T-helper 22 cell (primary cell): ENCODE results near the gene FMNL3.
A peak's percentile ranks its signal among the peaks of the same experiment; 100 is the strongest.

Source experiments
- DNase-seq: peaks from one replicate; pipeline ENCODE4 v3.0.0-alpha.2; 2020; ENCODE audit warnings: low read depth

FMNL3 gene

DNA sequence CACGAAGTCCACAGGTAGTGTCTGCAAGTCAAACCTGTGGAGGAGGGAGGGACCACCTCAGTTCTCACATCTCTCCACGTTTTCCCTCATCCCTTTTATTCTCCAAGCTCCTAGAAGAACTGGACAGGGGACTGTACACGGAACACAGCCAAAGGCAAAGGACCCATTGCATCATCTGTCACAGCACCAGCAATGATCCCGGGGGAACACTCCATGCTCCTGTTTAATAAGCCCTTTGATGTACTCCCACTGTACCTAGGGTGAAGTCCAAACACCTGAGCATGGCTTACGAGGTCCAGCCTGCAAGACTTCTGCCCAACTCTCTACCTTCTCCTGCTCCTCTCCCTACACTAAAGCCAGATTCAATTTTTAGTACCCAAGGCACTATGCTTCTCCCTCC is 57.3 kb downstream of the FMNL3 start:
- DNase-seq, result no peak

DNA sequence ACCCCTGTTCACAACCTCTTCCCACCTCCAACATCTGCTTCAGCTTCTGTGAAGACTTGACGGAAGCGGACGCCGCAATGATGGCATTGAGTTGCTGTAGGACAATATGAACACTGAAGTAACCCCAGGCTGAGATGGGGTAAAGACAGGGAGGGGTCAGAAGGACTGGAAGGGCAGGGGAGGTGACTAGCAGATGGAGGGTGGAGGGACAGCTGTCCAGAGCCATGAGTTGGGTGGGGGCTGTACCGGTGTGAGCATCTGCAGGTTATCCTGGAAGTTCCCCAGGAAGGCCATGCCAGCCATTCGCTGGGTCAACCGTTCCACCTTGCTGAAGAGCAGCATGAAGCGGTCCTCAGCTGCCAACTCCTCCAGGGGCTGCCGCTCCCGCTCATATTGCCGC is 57.8 kb downstream of the FMNL3 start:
- no peak for DNase-seq

DNA sequence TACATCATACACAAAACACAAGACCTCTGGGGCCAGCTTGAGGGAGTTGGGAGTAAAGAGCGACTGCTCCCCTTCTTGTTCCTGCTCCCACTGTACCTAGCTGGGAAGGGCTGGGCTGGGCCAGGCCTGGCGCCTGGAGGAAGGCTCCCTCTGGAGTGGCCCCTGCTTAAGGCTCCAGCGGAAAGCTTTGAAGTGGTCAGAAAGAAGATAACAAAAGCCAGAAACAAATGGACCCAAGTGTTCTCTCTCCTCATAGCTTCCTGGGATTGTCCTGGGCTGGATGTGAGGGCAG is 58.5 kb downstream of the FMNL3 start:
- DNase-seq, result no peak

DNA sequence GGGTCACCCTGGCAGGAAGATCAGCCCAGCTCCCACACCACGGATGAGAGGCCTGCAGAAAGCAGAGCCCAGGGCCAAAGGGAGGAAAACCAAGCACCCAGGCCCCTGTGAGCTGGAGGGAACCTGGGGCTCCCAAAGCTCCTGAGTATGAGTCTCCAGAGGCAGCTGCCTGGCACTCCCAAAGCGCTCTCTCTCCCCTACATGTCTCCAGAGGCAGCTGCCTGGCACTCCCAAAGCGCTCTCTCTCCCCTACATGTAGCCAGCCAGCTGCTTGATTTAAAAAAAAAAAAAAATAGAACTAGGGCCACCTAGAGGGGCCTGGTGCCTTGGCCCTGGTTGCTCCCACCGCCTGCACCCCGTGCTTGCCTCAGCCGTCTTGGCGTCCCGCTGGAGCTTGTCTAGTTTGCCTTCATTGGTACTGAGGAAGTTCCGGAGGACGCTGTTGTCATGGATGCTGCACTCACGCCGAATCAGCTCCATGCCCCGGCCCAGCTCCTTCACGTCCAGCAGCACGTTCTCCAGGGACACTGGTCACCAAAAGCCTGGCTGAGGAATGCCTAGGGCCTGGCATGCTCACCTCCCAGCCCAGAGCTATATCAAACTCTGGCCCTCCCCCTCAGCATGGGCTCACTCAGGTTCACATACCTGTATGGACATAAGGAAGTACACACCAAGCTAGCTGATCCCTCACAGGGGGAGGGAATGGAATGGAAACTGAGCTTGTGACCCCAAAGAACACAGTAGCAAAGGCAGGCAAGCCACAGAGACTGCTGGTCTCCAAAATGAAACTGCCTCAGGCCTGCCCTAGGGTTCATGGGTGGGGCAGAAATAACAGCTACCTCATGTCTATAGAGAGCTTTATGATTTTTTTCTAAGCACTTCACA is 59.1 kb downstream of the FMNL3 start:
- no peak for DNase-seq

DNA sequence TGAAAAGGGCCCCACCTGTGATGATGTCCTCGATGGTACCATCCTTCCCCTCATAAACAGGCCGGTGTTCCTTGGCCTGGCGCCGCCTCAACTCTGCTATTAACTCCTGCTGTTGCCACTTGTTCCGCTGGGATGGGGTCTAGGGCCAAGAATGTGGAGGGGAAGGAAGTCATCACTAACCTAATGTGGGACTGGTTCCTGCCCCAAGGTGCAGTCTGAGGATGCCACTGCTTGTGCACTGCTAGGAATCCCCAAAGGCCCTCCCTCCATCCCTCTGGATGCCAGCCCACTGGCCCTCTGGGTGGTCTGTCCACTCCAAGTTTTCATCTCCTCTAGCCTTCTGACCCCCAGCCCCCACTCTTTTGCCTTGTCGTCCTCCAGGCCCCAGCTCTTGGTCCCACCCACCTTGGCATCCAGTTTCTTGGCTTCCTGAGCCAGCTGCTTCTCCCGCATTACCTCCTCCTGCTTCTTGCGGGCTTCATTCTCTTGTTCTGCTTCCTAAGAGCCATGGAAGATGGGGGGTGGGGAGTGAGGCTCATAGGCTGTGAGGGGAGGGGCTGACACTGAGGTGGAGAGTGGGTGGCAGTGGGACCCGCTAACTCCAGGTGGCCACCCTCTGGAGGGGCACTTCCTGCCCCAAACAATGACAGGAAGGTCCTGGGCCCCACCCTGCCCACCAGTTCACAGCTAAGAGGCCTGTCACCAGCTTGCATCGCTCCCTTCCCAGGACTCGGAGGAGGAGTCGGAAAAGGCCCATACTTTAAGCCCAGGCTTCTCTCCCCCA is 60.1 kb downstream of the FMNL3 start:
- DNase-seq, result no peak

DNA sequence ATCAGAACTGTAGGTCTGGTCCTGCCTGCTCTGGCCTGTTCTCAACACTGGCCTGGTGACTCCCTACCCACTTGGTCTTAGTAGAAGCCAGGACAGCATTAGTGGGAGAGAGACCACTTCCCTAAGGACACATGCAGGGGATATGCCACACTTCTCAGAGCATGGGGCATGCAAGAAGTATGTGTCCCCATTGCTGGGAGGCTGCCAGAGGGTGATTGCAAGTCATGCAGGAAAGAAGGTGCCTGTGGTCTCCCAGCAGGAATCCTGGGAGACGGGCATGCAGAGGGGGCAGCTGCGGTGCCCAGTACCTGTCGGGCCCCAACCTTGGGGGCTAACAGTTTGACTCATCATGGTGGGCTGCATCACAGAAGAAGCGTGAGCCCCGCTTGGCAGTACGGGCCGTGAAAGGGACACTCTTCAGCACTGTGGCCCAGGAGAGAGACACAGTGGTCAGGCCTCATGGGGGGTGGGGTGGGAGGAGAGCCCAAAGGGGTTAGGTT is 60.8 kb downstream of the FMNL3 start:
- DNase-seq, result no peak

DNA sequence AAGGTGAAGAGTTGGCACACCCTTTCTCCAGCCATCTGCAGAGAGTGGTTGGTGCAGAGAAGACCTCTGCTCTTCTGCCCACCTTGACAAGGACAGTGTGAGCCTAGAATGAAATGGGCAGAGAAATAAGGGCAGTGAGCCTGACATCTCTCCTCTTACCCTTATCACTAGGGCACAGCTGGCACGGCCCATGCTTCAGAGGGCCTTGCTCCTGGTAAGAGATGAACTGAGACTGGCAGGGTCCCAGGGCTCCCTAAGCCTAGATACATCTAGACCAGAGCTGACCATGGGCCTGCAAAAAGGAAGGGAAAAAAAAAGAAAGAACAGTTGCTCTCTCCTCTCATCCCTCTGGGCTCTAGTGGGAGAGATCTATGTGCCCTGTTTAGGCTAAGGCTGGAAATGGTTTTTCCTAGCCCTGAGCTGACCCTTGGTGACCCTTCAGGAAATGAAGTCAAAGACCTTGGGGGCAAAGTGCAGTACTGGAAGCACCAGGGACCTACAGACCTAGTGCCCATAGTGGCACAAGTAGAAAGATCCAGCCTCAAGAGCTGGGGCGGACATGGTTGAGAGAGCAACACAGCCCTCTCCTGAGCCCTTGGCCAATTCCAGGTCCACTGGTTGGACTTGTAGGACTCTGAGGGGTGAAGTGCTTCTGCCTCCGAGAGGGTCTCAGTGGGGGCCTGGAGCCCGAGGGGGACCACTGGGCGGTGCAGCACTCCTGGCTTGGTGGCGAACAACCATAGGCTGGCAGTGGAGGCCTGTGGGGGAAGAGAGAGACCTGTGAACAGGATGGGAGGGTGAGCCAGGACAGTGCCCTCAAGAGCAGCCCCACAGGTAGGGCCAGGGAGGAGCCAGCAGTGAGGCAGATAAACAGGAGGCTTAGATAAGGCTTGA is 61.8 kb downstream of the FMNL3 start:
- DNase-seq, result no peak

DNA sequence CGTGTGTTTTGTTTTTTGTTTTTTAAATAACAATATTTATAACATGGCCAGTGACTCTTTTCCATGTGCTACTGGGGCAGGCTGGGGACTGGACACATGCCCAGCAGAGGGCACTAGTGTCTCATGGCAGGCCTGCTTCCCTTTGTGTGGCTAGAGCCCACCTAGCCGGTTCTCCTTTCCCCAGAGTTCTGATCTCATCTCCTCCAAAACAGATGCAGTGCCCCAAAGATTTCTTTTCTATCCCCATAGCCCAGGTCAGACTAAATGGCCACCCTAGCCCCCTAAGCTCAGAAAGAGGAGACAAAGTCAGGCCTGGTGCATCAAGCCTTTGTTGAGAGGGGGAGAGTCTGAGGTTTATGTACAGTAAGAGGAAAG is 62.6 kb downstream of the FMNL3 start:
- DNase-seq, result peak; percentile 63

DNA sequence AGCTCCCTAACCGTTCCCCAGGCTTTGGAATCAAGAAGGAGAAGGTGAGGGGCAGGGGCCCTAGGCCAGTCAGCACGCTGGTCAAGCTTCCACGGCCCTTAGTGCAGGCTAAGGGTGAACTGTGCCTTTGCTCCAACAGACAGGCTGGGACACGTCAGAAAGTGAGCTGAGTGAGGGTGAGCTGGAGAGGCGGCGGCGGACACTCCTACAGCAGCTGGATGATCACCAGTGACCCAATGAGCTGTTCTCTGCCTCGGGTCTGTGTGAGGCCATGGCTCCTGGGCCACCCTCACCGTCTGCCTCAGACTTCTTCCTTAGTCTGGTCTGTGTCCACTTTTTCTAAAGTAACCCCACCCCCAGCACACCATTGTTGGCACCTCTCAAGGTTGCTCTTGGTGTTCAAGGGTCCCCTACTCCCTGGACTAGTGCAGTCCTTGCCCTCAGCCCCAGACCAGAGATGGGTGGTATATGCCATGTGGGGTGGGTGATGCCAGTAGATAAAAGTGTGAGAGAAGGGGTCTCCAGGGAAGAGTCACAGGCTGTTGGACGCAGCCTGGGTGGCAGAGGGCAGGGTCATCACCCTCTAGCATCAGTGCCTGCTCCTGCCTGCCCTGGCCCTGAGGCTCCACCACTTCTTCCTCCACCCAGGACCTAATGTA is 63.1 kb downstream of the FMNL3 start:
- no peak for DNase-seq

DNA sequence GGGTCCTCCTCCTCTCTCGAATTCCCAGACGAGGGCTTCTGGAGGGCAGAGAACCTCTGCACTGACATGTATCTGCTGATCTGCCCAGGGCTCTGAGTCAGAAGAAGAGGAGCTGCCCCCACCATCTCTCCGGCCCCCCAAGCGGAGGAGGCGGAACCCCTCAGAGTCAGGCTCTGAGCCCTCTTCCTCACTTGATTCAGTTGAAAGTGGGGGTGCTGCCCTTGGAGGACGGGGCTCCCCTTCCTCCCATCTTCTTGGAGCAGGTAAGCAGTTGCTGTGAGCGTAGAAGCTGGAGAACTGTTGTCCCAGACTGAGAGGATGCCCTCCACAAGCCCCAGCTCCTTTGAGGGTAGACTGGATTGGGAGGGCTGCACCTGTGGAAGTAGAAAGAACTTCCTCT is 64.1 kb downstream of the FMNL3 start:
- no peak for DNase-seq

DNA sequence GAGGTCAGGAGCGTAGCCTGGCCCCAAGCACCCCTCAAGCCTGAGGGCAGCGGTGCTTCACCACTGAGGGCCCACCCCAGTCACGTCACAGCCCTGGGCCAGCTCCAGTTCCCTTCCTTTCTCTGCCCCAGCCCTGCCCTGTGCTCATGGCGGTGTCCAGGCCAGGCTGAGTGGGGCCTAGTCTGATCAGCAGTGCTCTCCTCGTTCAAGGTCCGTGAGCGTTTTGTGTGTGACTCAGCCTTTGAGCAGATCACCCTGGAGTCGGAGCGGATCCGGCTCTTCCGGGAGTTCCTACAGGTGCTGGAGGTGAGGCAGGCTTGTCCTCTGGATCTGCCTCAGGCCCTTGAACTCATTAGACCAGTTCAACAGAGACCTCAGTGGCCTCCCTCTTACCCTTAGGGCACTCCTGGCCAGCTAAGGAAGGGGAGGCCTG is 64.8 kb downstream of the FMNL3 start:
- no peak for DNase-seq

DNA sequence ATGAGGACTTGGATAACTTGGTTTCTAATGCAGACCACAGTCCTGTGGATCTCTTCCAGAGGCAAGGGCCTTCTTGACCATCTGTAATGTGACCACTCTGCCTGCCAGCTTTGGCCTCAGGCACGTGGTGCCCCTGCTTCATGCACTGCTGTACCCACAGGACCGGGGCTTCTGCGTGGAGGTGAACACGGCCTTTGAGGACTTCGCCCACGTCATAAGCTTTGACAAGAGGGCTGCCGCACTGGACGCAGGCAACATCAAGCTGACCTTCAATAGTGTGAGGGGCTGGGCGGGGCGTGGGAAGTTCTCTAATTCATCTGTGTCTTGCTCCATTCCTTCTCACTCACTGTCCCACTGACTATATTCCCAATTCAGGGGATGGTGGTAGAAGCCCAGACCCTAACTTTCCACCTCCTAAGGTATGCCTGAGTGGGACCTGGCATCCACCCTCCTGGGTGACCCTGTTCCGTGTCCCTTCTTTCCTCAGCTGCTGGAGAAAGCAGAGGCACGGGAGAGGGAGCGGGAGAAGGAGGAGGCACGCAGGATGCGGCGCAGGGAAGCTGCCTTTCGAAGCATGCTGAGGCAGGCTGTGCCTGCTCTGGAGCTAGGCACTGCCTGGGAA is 65.3 kb downstream of the FMNL3 start:
- DNase-seq, result no peak

DNA sequence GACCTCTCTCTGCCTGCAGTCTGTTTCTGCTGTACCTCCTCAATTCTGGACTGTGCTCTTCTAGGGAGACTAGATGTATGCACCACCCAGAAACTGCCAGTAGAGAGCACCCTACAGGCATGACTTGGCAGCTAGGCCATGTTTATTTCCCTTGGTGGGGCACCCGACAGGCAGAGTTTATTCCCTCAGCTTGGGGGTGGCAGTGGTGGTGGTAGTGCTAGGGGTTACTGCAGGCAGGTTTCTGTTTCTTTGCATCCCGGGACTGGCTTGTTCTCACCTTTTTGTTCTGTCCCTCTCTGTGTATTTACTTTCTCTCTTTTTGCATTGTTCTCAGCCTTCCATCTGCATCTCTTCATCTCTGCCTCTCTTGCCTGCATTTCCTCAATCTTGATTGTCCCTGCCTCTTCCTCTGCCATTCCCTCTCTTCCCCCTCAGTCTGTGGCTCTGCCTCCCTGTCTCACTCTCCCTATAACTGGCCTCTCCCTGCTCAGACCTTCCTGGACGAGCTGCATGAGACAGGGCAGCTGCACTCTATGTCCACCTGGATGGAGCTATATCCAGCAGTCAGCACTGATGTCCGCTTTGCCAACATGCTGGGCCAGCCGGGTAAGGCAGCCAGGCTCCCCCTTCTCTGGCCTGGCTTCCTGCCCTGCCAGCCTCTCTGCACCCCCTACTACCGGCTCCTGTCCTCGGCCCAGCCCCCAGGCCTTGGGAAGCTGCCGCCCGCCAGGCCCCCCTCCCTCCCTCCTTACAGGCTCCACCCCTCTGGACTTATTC is 70.0 kb downstream of the FMNL3 start:
- DNase-seq, result peak; percentile 24

DNA sequence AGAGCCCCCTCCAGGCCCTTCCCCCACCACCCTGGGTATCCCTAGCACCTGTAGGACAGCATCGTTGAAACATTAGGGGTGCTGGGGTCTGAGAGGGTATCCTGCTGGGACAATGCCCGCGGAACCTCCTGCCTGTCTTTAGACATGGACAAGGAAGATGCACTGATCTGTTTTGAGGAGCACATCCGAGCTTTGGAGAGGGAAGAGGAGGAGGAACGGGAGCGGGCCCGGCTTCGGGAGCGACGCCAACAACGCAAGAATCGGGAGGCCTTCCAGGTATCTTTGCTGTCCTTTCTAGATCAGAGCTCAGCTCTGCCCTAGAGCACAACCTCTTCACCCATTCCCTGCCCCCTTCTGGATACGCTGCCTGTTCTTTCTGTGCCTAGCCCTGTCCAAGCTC is 70.6 kb downstream of the FMNL3 start:
- no peak for DNase-seq

DNA sequence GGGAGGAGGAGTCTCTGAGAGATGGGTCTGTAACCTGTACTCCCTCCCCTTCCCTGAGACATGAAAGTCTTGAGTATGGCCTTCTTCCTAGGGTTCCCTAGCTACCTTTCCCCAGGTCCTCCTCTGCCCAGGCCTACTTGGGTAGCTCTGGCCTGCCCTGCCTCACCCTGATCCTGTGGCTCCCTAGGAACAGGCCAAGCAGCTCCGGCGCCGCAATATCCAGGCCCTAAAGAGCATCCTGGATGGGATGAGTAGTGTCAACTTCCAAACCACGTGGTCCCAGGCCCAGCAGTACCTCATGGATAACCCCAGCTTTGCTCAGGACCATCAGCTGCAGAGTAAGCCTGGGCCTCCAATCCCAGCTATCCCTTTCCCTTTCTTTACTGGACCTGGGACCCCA is 71.5 kb downstream of the FMNL3 start:
- no peak for DNase-seq

DNA sequence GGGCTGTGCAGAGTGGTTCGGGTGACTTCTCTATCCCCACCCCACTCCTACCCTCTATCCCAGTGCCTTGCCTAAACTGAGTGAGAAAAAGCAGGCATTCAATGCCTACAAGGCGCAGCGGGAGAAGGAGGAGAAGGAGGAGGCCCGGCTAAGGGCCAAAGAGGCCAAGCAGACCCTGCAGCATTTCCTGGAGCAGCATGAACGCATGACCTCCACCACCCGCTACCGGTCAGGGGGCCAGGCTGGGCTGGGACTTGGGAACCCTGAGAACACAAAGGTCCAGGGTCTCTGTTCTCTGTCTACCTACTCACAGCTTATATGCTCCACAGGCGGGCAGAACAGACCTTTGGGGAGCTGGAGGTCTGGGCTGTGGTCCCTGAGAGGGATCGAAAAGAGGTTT is 72.2 kb downstream of the FMNL3 start:
- DNase-seq, result no peak

DNA sequence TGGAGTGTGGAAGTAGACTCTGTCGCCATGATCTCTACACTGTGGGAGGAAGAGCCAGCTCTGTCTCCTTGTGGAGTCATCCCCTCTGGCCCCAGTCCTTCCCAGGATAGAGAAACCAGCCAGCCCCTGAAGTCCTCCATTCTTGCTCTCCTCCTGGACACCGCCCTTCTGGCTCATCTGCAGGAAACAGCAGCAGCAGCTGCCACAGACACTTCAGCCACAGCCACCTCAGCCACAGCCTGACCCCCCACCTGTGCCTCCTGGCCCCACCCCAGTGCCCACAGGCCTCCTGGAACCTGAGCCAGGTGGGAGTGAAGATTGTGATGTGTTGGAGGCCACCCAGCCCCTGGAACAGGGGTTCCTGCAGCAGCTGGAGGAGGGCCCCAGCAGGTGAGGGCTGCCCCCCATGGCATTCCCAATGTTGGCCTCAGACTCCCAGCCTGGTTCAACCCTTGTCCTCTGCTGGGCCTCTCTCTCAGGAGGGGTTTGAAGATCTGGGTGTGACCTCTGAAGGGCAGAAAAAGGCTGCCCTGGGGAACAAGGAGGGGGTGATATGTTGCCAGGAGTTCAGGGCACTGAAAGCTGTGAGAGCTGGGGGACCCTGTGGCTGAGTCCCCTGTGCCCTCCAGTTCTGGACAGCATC is 73.4 kb downstream of the FMNL3 start:
- DNase-seq, result no peak

DNA sequence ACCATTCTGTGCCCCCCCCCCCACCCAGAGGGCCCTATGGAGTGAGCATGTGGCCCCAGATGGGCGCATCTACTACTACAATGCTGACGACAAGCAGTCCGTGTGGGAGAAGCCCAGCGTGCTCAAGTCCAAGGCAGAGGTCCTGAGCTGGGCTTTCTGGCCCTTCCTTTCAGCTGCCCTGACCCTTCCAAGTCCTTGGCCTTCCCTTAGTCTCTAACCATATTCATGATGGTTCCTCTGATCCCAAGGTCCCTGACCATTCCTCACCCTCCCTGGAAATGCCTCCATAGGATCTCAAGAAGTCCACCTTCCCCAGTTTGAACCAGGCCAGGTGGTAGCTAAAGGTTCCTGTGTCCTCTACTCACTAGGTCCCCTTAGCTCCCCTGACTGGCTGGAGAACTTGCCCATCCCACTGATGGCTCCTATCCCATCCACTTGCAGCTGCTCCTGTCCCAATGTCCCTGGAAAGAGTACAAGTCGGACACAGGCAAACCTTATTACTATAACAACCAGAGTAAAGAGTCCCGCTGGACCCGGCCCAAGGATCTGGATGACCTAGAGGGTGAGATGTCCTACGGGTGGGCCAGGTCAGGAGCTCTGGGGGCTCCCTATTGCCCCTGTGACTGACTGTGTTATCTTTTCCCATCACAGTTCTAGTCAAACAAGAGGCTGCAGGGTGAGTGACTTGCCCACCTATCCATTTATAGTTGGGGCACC is 74.1 kb downstream of the FMNL3 start:
- DNase-seq, result no peak

DNA sequence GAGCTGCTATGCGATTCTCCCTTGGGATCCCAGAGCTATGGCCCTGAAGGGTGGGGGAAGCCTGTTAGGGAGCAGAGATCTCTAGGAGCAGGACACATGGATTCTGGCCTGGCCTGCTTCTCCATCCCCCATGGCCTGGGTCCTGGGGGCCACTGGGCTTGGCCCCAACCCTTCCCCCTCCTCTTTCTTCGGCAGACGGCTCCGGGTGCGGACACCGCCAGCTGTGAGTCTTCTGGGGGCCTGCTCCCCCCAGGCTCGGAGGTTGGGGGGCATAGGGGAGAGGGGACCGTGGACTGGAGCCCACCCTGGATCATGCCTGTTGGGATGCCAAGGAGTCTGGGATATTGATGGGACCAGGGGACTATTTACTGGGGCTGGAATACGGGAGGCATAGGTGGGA is 74.8 kb downstream of the FMNL3 start:
- DNase-seq, result no peak
